Measurements from ENCODE around the gene IFT57. TPM values are rescaled to one million over a fixed set of nuclear protein-coding genes. Genes with fewer than 3 reads are reported as not detected.
A peak's percentile ranks its signal among the peaks of the same experiment; 100 is the strongest.

The IFT57 gene
- total and polyA plus RNA-seq, 10 donors = 26.2 to 48.9 (median 38.9) TPM

GRCh38 chr3:108133858-108134554 lies 88.2 kb downstream of the IFT57 start:
- 46 to 58% (median 50%) methylated on average over 5 of the region's 5 CpGs for WGBS, 5 donors
- peak overlapping the region in 2 of 8 donors; percentile 5 to 10 for H3K4me3 ChIP-seq
- DNase-seq = no peak

GRCh38 chr3:108133048-108133369 lies 89.2 kb downstream of the IFT57 start:
- no peaks in the 10 kb centered on the region for H3K36me3 ChIP-seq
- DNase-seq = no peak
- TF ChIP-seq, protein P1, sequence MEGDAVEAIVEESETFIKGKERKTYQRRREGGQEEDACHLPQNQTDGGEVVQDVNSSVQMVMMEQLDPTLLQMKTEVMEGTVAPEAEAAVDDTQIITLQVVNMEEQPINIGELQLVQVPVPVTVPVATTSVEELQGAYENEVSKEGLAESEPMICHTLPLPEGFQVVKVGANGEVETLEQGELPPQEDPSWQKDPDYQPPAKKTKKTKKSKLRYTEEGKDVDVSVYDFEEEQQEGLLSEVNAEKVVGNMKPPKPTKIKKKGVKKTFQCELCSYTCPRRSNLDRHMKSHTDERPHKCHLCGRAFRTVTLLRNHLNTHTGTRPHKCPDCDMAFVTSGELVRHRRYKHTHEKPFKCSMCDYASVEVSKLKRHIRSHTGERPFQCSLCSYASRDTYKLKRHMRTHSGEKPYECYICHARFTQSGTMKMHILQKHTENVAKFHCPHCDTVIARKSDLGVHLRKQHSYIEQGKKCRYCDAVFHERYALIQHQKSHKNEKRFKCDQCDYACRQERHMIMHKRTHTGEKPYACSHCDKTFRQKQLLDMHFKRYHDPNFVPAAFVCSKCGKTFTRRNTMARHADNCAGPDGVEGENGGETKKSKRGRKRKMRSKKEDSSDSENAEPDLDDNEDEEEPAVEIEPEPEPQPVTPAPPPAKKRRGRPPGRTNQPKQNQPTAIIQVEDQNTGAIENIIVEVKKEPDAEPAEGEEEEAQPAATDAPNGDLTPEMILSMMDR (IDR thresholded peaks at IDR 0.05 in 8 of 11, conservative IDR thresholded peaks at IDR 0.05 in 3 of 11) = no peak
- TF ChIP-seq POLR2AphosphoS5 (IDR thresholded peaks at IDR 0.05) = no peak
- no peak for TF ChIP-seq POLR2A (IDR thresholded peaks at IDR 0.05)
- peak overlapping the region in 7 of 8 donors; percentile 30 to 96 (median 69) for H3K27ac ChIP-seq
- peak overlapping the region in 1 of 8 donors; percentile 42 for H3K4me3 ChIP-seq
- H3K27me3 ChIP-seq (replicated peaks in 1 of 7) = no peaks in the 10 kb centered on the region
- peaks cover 22 to 97% (median 56%) of the 10 kb centered on the region in 6 donors for H3K4me1 ChIP-seq
- no peaks in the 10 kb centered on the region for H3K9me3 ChIP-seq
- intact Hi-C loops (cut with DNase I; ENCODE audit: low total_unique reads) = no loop called here

More at GRCh38 chr3:108133858-108134554, 88.2 kb downstream of the IFT57 start:
- Histone ChIP-seq H3K27me3 (replicated peaks in 1 of 7) (no peaks in the 10 kb centered on the region), H3K27ac (peak overlapping the region; percentile 16 to 96 (median 62)), H3K9me3 (no peaks in the 10 kb centered on the region), H3K36me3 (no peaks in the 10 kb centered on the region), H3K4me1 (peaks cover 15 to 89% (median 47%) of the 10 kb centered on the region in 6 donors)
- TF ChIP-seq POLR2A (IDR thresholded peaks at IDR 0.05) = no peak
- TF ChIP-seq POLR2AphosphoS5 (IDR thresholded peaks at IDR 0.05) = no peak
- TF ChIP-seq, protein P1 (IDR thresholded peaks at IDR 0.05 in 8 of 11, conservative IDR thresholded peaks at IDR 0.05 in 3 of 11) = no peak
- intact Hi-C loops (cut with DNase I; ENCODE audit: low total_unique reads) = no loop called here

DNA sequence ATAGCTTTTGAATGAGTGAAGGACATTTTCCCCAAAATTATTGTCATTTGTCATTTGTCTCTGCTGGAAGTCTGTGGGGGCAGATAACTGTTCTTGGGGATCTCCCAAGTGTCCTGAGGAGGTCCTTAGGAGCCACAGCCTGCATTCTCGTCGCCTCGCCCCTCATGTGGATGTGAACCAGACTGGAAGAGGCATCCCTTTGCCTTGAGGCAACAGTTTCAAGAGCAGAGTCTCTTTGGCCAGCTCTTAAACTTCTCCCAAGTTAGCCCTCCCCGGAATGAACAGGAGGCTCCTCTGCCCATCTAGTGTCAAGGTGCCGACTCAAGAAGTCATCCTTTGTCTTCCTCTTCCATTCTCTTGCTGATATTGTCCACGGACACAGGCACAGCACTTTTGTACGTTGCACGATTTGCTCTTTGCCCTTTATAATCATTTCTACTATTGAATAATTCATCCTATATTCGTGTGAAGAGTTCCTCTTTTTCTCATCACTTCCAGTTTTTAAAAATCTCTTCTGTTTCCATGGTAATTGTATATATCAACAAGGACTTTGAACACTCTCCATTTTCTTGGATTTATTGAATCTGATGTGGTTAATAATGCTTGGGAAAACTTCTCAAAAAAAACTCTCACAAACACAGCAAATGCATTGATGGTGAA lies 90.6 kb downstream of the IFT57 start:
- peak overlapping the region in 6 of 8 donors; percentile 25 to 96 (median 80) for H3K27ac ChIP-seq
- no peak for DNase-seq
- peaks cover 23 to 98% (median 70%) of the 10 kb centered on the region in 6 donors for H3K4me1 ChIP-seq
- H3K4me3 ChIP-seq = peak overlapping the region in 1 of 8 donors; percentile 42
- intact Hi-C loops (cut with DNase I; ENCODE audit: low total_unique reads) = no loop called here
- 65 to 73% (median 66%) methylated on average over 9 of the region's 9 CpGs for WGBS, 5 donors
- TF ChIP-seq POLR2A (IDR thresholded peaks at IDR 0.05) = no peak
- TF ChIP-seq, protein P1 (IDR thresholded peaks at IDR 0.05 in 8 of 11, conservative IDR thresholded peaks at IDR 0.05 in 3 of 11) = no peak
- TF ChIP-seq POLR2AphosphoS5 (IDR thresholded peaks at IDR 0.05) = no peak
- H3K36me3 ChIP-seq = no peaks in the 10 kb centered on the region
- H3K27me3 ChIP-seq (replicated peaks in 1 of 7) = no peaks in the 10 kb centered on the region
- no peaks in the 10 kb centered on the region for H3K9me3 ChIP-seq

All from spleen (tissue), 11 donors.